WERI-Rb-1 (cell line): ENCODE data around the gene ABCC4.

Source experiments
- DNase-seq: peaks from one replicate; pipeline ENCODE4 v3.0.0-alpha.2; 2020
- H3K27ac ChIP-seq: fragments of 250-450 bp; sonication (Bioruptor Pico); 2 replicates; pipeline ENCODE4 v1.5.1; 2020; ENCODE audit warnings: mild to moderate bottlenecking, moderate library complexity
- H3K27me3 ChIP-seq: fragments of 250-450 bp; sonication (Bioruptor Pico); 2 replicates; pipeline ENCODE4 v1.5.1; 2021; ENCODE audit warnings: mild to moderate bottlenecking, low read depth, moderate library complexity; ENCODE audit not compliant: insufficient read depth, severe bottlenecking
- H3K36me3 ChIP-seq: fragments of 250-450 bp; sonication (Bioruptor Pico); 2 replicates; pipeline ENCODE4 v1.5.1; 2020; ENCODE audit warnings: mild to moderate bottlenecking, moderate library complexity
- H3K4me3 ChIP-seq: 2 replicates; pipeline ENCODE4 v1.5.1; 2011; ENCODE audit warnings: low read depth, mild to moderate bottlenecking, control low read depth, low read length
- H3K9me3 ChIP-seq: fragments of 250-450 bp; sonication (Bioruptor Pico); 2 replicates; pipeline ENCODE4 v1.5.1; 2021; ENCODE audit warnings: mild to moderate bottlenecking, moderate library complexity; ENCODE audit not compliant: severe bottlenecking
- TF ChIP-seq, protein P1 (sequence below): IDR thresholded peaks from 2 replicates; pipeline ENCODE4 v1.5.1; 2011; ENCODE audit warnings: low read depth, mild to moderate bottlenecking, control low read depth, inconsistent platforms, low read length

ABCC4 gene

GRCh38 chr13:95258619-95259194 lies 42.5 kb downstream of the ABCC4 start:
- H3K27ac ChIP-seq, result 0 out of 2 replicates have a peak overlapping the region, but pooled peaks have one; percentile 21
- no peaks in the 10 kb centered on the region for H3K36me3 ChIP-seq
- no peak overlapping the region for H3K4me3 ChIP-seq
- no peaks in the 10 kb centered on the region for H3K27me3 ChIP-seq
- peaks cover 2% of the 10 kb centered on the region for H3K9me3 ChIP-seq
- TF ChIP-seq, protein P1, sequence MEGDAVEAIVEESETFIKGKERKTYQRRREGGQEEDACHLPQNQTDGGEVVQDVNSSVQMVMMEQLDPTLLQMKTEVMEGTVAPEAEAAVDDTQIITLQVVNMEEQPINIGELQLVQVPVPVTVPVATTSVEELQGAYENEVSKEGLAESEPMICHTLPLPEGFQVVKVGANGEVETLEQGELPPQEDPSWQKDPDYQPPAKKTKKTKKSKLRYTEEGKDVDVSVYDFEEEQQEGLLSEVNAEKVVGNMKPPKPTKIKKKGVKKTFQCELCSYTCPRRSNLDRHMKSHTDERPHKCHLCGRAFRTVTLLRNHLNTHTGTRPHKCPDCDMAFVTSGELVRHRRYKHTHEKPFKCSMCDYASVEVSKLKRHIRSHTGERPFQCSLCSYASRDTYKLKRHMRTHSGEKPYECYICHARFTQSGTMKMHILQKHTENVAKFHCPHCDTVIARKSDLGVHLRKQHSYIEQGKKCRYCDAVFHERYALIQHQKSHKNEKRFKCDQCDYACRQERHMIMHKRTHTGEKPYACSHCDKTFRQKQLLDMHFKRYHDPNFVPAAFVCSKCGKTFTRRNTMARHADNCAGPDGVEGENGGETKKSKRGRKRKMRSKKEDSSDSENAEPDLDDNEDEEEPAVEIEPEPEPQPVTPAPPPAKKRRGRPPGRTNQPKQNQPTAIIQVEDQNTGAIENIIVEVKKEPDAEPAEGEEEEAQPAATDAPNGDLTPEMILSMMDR, result no peak
- DNase-seq, result no peak

DNA sequence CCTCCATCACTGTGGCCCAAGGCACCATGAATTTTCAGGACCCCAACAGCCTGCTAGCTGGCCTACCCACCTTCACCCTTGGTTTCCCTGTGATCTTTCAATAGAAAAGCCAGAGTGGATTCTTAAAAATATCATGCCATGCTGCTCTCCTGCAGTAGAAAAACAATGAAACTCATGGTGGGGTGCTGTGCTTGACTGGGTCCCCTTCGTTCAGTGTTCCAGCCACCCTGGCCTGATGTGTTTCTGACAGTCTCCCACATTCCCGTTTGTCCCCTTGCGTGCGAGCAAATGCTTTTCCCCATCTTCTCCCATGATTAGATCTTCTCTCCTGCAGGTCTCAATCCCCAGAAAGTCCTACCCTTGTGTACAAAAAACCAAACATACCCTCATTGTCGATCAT lies 43.2 kb downstream of the ABCC4 start:
- DNase-seq, result no peak
- Histone ChIP-seq H3K9me3 (peaks cover 2% of the 10 kb centered on the region), H3K27ac (no peak overlapping the region), H3K36me3 (no peaks in the 10 kb centered on the region), H3K4me3 (no peak overlapping the region), H3K27me3 (no peaks in the 10 kb centered on the region)
- TF ChIP-seq, protein P1, result no peak

GRCh38 chr13:95256091-95256490 lies 45.2 kb downstream of the ABCC4 start:
- TF ChIP-seq, protein P1, result no peak
- Histone ChIP-seq H3K4me3 (no peak overlapping the region), H3K27ac (no peak overlapping the region)

GRCh38 chr13:95255072-95255732 lies 46.0 kb downstream of the ABCC4 start:
- Histone ChIP-seq H3K27me3 (no peaks in the 10 kb centered on the region), H3K9me3 (peaks cover 2% of the 10 kb centered on the region), H3K27ac (no peak overlapping the region), H3K4me3 (no peak overlapping the region), H3K36me3 (no peaks in the 10 kb centered on the region)
- no peak for DNase-seq
- TF ChIP-seq, protein P1, result no peak

More at GRCh38 chr13:95256091-95256490, 45.2 kb downstream of the ABCC4 start:
- DNase-seq, result no peak
- Histone ChIP-seq H3K27me3 (no peaks in the 10 kb centered on the region), H3K36me3 (no peaks in the 10 kb centered on the region), H3K9me3 (peaks cover 2% of the 10 kb centered on the region)

DNA sequence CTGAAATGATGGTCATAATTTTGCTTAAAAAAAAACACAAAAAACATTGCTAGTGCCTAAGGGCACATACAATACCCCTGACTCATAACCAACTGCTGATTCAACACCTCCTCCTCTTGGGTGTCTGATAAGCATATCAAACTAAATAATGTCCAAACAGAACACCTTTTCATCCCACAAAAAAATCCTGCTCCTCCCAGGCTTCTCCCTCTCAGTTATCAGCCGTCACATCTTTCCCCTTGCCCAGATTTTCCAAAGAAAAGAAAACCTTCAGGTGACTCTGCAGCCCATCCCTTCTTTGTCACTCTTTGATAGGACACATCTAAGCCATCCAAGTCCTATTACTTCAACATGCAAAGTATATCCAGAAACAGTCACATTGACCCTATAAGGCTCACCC lies 46.9 kb downstream of the ABCC4 start:
- TF ChIP-seq, protein P1, result no peak
- no peak overlapping the region for H3K27ac ChIP-seq
- DNase-seq, result no peak

More for the DNA sequence above, 46.9 kb downstream of the ABCC4 start:
- peaks cover 2% of the 10 kb centered on the region for H3K9me3 ChIP-seq
- H3K36me3 ChIP-seq, result no peaks in the 10 kb centered on the region
- H3K4me3 ChIP-seq, result no peak overlapping the region
- H3K27me3 ChIP-seq, result no peaks in the 10 kb centered on the region
